Measurements from ENCODE around the gene TRAPPC12.

TRAPPC12 gene

GRCh38 chr2:3519255-3520205 lies 140.0 kb downstream of the TRAPPC12 start, which contains the start of gene ADI1:
TSS of gene ADI1 (minus strand) at chr2:3519531. CDS start at chr2:3519487, 44 bp downstream.
- Mint-ChIP-seq H3K9me3 (peaks cover 5% of the 10 kb centered on the region), H3K36me3 (peaks cover 10% of the 10 kb centered on the region), H3K4me1 (peaks cover 40% of the 10 kb centered on the region), H3K27ac (peak within 1 kb of the TSS; percentile 93), H3K27me3 (no peaks in the 10 kb centered on the region), H3K4me3 (peak within 1 kb of the TSS; percentile 96)

DNA sequence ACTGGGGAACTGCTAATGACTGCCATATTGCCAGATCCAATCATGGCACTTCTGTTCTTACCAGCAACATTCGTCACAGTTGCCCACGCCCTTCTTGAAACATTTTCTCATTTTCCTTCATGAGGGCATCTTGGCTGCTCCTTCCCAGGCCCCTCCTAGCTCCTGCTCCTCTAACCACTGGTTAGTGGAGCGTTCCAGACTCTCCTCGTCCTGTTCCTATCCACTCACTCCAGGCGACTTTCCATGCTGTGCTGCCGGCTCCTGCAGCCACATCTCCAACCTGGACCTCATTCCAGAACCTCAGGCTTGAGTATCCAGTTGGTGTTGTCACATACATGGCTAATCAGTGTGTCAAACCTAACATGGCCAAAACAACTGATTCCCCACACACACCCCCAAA lies 141.1 kb downstream of the TRAPPC12 start:
- Mint-ChIP-seq H3K9me3 (peaks cover 4% of the 10 kb centered on the region), H3K27me3 (no peaks in the 10 kb centered on the region), H3K36me3 (peaks cover 6% of the 10 kb centered on the region), H3K27ac (peak overlapping the region; percentile 92), H3K4me3 (peak overlapping the region; percentile 96), H3K4me1 (peaks cover 38% of the 10 kb centered on the region)

DNA sequence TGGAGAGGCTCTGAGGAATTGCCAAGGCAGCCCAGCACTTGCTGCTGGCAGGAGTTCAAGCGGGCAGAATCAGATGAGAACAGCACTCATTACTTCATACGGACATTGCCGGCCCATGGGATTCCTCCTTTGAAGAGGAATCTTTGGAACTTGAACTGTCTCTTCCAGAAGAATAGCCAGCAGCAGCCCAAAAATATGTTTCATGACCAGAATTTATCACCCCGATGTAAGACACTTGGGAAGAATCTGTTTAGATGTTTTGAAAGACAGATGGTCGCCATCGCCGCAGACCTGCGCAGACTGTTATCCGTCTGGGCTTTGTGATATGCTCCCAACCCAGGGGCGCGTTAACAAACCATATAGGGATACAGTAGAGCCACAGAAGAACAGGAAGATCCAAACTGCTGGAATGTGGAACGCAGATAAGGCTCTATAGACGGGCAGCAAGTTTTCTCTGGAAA lies 143.5 kb downstream of the TRAPPC12 start:
- Mint-ChIP-seq H3K4me3 (no peak overlapping the region), H3K27ac (no peak overlapping the region), H3K36me3 (peaks cover 2% of the 10 kb centered on the region)

GRCh38 chr2:3523551-3524041 lies 144.1 kb downstream of the TRAPPC12 start:
- Mint-ChIP-seq H3K36me3 (peaks cover 2% of the 10 kb centered on the region), H3K4me1 (peaks cover 24% of the 10 kb centered on the region), H3K27me3 (no peaks in the 10 kb centered on the region), H3K27ac (no peak overlapping the region), H3K4me3 (no peak overlapping the region), H3K9me3 (no peaks in the 10 kb centered on the region)

More for the DNA sequence above, 143.5 kb downstream of the TRAPPC12 start:
- Mint-ChIP-seq H3K27me3 (no peaks in the 10 kb centered on the region), H3K4me1 (peaks cover 26% of the 10 kb centered on the region), H3K9me3 (no peaks in the 10 kb centered on the region)

GRCh38 chr2:3526871-3527270 lies 147.4 kb downstream of the TRAPPC12 start:
- H3K27ac Mint-ChIP-seq = no peak overlapping the region
- H3K9me3 Mint-ChIP-seq = no peaks in the 10 kb centered on the region
- H3K4me1 Mint-ChIP-seq = peaks cover 2% of the 10 kb centered on the region
- H3K27me3 Mint-ChIP-seq = no peaks in the 10 kb centered on the region
- H3K4me3 Mint-ChIP-seq = no peak overlapping the region
- no peaks in the 10 kb centered on the region for H3K36me3 Mint-ChIP-seq

- H3K36me3 Mint-ChIP-seq = no peaks in the 10 kb centered on the region
- no peaks in the 10 kb centered on the region for H3K27me3 Mint-ChIP-seq
- no peak overlapping the region for H3K4me3 Mint-ChIP-seq
- H3K4me1 Mint-ChIP-seq = no peaks in the 10 kb centered on the region
- H3K9me3 Mint-ChIP-seq = no peaks in the 10 kb centered on the region
- no peak overlapping the region for H3K27ac Mint-ChIP-seq
These were observed 148.6 kb downstream of the TRAPPC12 start for GRCh38 chr2:3527886-3528785.
